ENCODE results near the gene SAP30BP.
"Not testable (repeated sequence)": the region's sequence is repeated elsewhere in the genome, so short reads cannot be mapped to it uniquely, and the experiment has no call there.

SAP30BP gene

DNA sequence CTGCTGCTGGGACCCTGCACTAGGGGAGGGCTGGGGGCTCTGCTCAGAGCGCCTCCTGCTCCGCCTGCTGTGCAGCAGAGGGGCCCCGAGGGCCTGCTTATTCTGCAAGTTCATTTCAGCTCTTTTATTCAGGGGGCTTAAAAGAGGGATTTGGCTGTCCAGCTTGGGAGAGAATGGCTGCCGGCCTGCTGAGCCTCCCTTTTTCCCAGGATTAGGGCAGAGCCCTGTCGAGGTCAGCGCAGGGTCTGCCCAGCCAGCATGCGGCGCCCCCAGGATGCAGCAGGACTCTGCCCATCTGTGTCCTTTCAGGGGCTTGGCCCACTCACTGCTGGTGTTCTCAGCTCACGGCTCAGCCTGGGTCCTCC lies 32.8 kb upstream of the SAP30BP start:
- no peak for DNase-seq

DNA sequence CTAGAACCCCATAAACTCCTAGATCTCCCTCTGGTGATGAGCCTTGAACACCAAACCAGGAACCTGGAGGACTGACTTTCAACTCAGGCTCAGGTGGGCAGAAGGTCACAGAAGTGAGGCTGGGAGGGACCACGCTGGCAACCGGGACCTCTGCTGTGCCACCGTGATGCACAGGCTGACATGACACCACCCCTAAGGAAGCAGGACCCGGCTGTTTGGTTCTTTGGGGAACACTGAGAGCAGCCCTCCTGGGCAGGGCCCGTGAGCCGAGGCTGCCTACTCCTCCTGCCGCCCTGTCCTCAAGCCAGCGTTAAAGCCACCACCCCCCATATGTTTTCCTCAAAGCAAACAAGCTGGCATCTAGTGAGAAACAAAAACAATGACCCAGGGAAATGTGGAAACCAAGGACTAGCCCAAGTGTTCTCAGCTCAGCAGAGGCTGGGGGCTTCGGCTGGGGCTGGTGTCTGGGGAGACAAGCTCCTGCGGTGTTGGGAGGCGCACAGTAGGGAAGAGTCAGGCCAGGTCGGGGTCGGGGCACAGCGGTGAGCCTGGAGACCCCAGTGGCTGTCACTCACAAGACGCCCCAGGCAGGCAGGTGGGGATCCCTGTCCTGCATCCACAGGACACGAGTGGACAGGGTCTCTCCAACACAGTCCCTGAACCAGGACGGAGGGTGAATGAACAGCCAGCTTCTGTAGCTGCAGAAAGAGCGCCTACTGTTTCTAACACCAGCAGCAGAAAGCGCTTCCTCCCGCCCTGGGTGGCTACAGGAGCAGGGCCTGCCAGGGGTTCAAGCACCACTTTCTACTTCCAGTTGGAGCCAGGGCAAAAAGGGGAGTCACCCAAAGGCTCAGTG lies 32.2 kb upstream of the SAP30BP start:
- DNase-seq = no peak

DNA sequence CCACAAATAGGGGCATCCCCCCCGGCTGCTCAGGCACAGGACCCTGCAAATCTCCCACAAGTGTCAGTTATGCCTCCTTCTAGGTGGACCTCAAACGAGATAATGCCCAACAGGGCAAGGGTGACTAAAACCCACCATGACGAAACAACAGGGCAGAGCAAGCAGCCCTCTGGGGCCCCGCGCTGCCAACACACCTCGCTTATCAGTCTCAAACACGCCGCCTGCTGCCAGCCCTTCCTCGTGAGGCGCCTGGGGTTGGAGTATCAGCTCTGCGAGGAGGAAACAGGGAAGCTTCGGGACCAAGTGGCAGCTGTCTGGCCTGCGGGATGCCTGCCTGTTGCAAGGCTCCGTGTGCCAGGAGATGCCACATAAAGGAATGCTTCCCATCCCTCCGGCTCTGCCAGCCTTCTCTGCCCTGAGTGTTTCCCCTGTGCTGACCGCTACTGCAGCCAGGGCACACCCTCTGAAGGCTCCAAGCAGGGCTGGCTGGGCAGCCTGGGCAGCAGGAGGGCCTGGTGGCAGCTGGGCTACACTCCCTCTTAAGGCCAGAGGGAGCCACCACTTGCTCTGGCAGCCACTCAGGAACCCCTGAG lies 31.4 kb upstream of the SAP30BP start:
- DNase-seq = no peak

- DNase-seq = no peak
Measured at GRCh38 chr17:75636381-75637142, 30.6 kb upstream of the SAP30BP start.

DNA sequence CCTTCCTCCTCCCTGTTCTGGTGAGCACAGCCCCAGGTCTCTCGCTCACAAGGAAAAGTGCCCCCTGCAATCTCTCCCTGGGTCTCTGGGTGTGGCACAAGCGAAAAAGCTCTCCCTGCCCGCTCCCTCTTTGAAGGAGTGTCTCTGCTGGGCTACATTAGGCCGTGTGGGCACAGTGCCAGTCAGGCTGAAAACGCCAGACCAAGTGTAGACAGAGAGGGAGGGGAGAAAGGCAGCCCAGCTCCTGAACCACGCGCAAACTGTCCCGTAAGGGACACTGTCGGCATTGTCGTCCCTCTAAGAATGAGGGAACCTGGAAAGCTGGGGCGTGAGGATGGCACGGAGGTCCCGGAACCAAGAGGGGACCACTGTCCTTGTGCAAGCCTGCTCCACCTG lies 30.0 kb upstream of the SAP30BP start:
- no peak for DNase-seq

DNA sequence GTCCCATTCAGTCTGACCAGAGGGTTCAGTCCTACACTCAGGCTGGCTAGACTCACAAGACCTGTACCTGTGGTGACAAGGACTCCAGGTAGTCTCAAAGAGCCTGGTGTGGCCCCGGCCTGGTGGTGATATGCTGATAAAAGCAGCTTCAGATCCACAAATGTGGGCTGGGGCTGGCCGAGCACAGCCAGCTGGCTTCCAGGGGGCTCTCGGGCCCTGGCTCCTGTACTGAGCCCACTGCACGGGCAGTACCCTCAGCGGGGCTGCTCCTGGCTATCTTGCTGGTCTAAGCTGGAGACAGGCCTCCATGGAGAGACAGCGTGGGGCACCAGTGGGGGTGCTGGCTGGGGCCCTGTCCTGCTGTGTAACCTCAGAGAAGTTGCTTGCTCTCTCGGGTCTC lies 29.6 kb upstream of the SAP30BP start:
- no peak for DNase-seq

DNA sequence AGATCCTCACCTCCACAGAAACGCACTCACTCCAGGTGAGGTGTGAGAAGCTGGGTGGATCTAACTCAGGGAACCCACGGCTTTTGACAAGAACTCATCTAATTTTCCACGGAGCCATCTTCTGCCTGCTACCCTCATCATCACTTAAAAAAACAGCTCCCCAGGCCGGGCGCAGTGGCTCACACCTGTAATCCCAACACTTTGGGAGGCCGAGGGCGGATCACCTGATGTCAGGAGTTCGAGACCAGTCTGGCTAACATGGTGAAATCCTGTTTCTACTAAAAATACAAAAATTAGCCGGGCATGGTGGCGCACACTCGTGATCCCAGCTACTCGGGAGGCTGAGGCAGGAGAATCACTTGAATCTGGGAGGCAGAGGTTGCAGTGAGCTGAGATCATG lies 29.1 kb upstream of the SAP30BP start:
- not testable (repeated sequence) for DNase-seq

DNA sequence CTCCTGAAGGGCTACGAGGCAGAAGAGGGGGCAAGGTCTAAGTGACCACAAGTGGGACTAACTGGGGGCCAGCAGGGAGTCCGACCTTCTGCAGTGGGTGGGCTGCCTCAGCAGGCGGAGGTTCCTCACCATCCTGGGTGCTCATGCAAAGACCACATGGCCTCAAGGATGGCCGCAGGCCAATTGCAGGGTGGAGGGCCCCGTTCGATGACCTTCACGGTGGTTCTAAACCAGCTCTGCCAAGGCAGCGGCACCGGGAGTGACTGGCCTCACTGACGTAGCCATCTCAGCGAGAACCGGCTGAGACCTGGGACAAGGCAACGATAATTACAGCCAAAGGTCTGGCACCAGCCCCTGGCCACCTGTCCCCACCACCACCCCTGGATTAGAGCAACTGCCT lies 28.2 kb upstream of the SAP30BP start:
- peak; percentile 9 for DNase-seq

GRCh38 chr17:75639327-75639726 lies 27.8 kb upstream of the SAP30BP start:
- DNase-seq = peak; percentile 17

GRCh38 chr17:75639771-75640555 lies 27.2 kb upstream of the SAP30BP start:
- no peak for DNase-seq

DNA sequence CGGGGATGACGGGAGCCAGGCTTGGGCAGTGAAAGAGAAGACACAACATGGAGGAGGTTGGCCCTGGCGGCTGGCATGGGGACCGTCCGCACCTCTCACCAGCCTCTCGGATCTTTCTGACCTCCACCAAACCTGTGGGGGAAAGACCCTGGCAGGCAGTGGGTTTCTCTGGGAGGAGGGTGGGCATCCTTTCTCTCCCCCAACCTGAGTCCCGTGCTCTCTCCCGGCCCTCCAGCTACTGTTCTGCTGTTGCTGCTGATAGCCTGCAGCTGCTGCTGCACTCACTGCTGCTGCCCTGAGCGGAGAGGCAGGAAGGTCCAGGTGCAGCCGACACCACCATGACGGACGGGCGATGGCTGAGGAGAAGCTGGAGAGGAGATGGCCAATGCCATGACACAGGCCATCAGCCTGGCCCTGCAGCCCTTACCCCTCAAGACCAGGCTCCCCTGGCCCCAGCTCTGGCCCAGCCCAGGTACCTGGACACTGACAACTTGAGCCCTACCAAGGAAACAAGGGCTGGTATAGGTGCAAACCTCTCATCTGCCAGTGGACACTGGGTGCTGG lies 26.5 kb upstream of the SAP30BP start:
- DNase-seq = no peak

DNA sequence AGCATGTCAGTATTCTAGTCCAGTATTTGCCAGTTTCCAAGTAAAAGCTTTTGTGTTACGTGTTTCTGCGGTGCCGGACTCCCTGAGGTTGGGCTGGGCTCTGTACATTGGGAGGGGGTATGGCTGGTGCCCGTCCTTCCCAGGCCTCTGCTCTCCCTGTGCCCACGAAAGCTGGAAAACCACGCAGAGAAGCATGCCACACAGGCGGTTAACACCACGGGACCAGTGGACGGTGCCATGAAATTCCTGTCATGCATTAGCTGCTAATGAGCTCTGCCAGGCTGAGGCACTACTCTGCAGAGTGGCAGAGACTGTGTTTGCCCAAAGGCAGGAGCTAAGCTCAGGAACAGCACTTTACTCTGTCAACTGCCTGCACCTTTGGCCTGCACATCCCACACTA lies 25.8 kb upstream of the SAP30BP start:
- DNase-seq = peak; percentile 13

DNA sequence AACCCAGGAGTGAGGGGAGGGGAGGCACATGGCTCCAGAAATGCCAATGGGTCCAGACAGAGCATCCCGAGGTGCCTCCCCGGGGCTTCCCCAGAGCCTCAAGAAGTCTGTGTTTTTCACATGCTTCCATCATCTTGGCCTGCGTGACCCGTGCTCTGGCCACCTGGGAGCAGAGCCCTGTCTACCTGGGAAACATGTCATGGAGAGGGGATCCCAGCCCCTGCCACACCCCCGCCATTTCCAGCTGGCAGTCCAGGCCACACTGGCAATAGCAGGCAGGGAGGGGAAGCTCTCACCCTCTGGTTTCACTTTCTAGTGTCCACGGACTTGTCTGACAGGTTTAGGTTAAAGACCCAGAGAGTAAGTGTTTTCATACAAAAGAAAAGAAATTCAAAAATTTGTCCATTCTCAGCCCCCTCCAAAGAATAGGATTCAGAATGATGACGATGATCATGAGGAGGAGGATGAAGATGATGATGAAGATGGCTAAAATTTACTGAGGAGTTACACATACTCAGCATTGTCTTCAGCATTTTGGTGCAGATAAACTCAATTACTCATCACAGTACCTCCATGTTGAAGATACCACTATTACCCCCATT lies 24.9 kb upstream of the SAP30BP start:
- DNase-seq = no peak

GRCh38 chr17:75642784-75643642 lies 24.1 kb upstream of the SAP30BP start:
- no peak for DNase-seq

DNA sequence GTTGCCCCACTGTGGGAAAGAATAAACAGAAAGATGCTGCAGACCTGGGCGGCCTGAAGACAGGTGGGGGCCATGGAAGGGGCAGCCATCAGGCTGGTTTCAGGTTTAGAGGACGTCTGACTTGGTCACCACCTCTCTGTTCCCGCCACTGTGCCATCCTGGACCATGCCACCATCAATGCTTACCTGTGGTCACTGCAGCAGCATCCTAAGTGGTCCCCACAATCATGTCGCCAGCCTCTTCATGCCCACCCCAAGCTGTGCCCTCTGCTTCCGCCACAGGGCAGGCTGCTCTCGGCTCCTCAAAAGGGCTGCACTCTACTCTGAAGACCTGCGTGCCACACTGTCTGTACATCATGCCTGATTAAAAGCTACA lies 23.5 kb upstream of the SAP30BP start:
- DNase-seq = no peak

DNA sequence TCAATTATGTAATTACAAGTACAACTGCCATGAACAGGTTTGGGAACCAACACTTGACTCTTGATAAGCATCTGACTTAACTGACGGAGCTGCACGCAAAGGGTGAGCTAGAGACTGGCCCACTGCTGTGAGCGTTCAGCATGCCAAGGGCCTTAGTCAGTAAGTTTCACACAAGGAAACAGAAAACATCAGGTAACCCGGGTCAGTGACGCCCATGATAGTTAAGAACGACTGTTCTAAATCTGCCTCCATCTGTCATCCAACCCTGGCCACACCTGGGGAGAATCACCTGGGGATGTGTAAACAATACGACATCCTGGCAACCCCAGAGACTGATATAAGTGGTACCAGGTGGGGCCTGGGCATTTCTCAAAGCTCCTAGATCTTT lies 21.6 kb upstream of the SAP30BP start:
- DNase-seq = no peak

DNA sequence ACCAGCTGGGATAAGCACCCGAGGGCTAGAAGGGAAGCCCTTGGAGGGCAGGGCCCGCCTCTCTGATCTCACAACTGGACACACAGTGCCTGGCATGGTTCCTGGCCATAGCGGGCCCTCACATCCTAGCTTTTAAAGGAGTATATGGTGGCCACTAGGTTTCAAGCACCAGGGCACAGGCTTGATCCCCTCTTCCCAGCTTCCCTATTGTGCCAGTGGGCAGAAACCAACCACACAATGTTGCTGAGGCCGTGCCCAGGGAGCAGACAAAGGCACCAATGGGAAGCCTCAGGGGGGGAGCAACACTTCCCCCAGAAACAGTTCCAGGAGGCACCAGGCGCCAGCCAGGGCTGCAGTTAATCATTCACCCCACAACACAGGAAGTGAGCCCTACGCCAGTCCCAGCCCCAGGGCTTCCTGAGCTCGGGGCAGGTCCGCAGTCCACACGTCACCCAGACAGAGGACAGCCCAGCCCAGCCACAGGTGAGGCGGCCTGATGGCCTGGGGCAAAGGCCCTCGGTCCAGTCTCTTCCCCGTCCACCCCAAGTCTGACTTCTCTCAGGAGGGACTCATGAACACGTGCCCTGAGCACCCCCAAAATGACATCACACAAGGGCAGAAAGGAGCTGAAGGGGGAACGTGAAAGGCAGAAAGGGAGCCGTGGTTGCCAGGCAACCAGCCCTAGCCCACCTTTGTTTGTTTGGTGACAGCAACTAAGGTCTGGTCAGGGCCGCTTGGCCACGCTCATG lies 21.1 kb upstream of the SAP30BP start:
- no peak for DNase-seq

- DNase-seq = no peak
Measured at GRCh38 chr17:75646638-75646992, 20.5 kb upstream of the SAP30BP start.

- no peak for DNase-seq
Measured at GRCh38 chr17:75647061-75647460, 20.1 kb upstream of the SAP30BP start.

DNA sequence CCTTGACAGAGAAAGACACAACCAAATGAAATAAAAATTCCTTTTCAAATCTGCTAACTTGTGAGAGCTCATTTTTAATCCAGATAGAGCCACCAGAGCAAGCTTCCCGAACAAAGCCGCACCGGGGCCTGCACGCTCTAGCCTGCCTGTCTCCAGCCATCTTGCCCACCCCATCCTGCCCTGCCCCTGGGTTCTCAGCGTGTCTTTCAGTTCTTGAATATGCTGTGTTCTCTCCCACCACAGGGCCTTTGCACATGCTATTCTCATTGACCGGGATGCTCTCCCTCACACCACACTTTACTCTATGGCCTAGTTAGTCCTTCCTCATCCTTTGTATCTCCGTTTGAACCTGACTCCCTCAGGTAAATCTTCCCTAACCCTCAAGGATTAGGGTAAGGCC lies 19.2 kb upstream of the SAP30BP start:
- no peak for DNase-seq

GRCh38 chr17:75649687-75650086 lies 17.5 kb upstream of the SAP30BP start:
- no peak for DNase-seq
